ENCODE measurements around the gene KCNK5.

DNA sequence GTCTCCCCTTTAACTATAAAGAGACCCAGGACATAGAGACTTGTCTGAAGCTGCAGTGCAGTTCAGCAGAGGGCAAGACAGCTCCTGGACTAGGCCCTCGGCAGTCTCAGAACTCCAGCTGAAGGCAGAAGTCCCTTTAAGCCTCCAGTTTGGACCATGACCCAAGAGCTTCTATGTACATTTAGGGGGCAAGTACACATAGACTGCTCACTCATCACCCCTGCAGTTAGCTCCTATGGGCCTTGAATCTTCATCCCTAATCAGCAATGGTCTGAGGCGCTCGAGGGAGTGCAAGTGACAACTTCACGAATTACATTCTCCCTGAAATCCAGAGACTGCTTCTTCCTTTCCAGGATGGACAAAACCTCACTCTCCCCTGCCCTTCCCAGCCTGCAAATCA is 47.4 kb downstream of the KCNK5 start:
- TF ChIP-seq NANOG (IDR thresholded peaks at IDR 0.05; ENCODE audit: insufficient read depth, low read depth, low read length, poor library complexity, severe bottlenecking), result no peak
- TF ChIP-seq EZH2 (IDR thresholded peaks at IDR 0.05; ENCODE audit: low read depth, low read length, severe bottlenecking), result no peak
- no peak for TF ChIP-seq RAD21 (IDR thresholded peaks at IDR 0.05 in 1 of 2, conservative IDR thresholded peaks at IDR 0.05 in 1 of 2; ENCODE audit: low read depth in 2 of 2, low read length in 2 of 2)
- TF ChIP-seq SIX5 (IDR thresholded peaks at IDR 0.05; ENCODE audit: low read depth, low read length), result no peak
- no peak for TF ChIP-seq HDAC2 (IDR thresholded peaks at IDR 0.05; ENCODE audit: borderline replicate concordance in 1 of 2, low read depth in 2 of 2, low read length in 2 of 2)
- TF ChIP-seq, protein P1, sequence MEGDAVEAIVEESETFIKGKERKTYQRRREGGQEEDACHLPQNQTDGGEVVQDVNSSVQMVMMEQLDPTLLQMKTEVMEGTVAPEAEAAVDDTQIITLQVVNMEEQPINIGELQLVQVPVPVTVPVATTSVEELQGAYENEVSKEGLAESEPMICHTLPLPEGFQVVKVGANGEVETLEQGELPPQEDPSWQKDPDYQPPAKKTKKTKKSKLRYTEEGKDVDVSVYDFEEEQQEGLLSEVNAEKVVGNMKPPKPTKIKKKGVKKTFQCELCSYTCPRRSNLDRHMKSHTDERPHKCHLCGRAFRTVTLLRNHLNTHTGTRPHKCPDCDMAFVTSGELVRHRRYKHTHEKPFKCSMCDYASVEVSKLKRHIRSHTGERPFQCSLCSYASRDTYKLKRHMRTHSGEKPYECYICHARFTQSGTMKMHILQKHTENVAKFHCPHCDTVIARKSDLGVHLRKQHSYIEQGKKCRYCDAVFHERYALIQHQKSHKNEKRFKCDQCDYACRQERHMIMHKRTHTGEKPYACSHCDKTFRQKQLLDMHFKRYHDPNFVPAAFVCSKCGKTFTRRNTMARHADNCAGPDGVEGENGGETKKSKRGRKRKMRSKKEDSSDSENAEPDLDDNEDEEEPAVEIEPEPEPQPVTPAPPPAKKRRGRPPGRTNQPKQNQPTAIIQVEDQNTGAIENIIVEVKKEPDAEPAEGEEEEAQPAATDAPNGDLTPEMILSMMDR (IDR thresholded peaks at IDR 0.05; ENCODE audit: control extremely low read depth in 1 of 3, insufficient read depth in 1 of 3, low read depth in 1 of 3, low read length in 3 of 3), result no peak
- TF ChIP-seq GTF2F1 (IDR thresholded peaks at IDR 0.05; ENCODE audit: borderline replicate concordance, low read depth, low read length), result no peak
- TF ChIP-seq JUN (IDR thresholded peaks at IDR 0.05; ENCODE audit: low read depth, low read length), result no peak
- TF ChIP-seq YY1 (IDR thresholded peaks at IDR 0.05; ENCODE audit: low read depth, low read length), result no peak
